Fibroblast of lung (primary cell): ENCODE results near the gene TINCR.

Source experiments
- CTCF ChIP-seq, 2 donors: IDR thresholded peaks in 1 of 2; conservative IDR thresholded peaks in 1 of 2; 1 replicate in 1 of 2; 2 replicates in 1 of 2; pipeline ENCODE4 v1.5.1; 2011 to 2012; ENCODE audit warnings: low read length in 2 of 2, control low read depth in 1 of 2, inconsistent platforms in 1 of 2, low read depth in 1 of 2, mild to moderate bottlenecking in 1 of 2
- EZH2 ChIP-seq: IDR thresholded peaks from 2 replicates; pipeline ENCODE4 v1.5.1; 2012; ENCODE audit warnings: low read length, control low read depth, mild to moderate bottlenecking; ENCODE audit errors: missing control alignments

- no peak for TF ChIP-seq CTCF (conservative IDR thresholded peaks at IDR 0.05 in 1 of 2, IDR thresholded peaks at IDR 0.05 in 1 of 2; ENCODE audit: low read depth in 1 of 2, low read length in 2 of 2)
- no peak for TF ChIP-seq EZH2
Observed at GRCh38 chr19:5587661-5588060, 19.9 kb upstream of the TINCR start.
